Activated naive CD8-positive, alpha-beta T cell treated with anti-CD3 and anti-CD28 coated beads for 36 hours (primary cell): ENCODE measurements around the gene SANBR. TPM values are rescaled to one million over a fixed set of nuclear protein-coding genes. Genes with fewer than 3 reads are reported as not detected.

Source experiments
- total RNA-seq, 2 experiments: library from RNA; stranded (reverse); gene quantifications; one replicate each; pipeline ENCODE4 v1.2.3, GENCODE V29; 2021

The SANBR gene
- total RNA-seq, 2 experiments from 2014 or later, result 1.7 TPM

Other genes with a start within 250 kb of the SANBR start
- gene REL, start 184.3 kb upstream of the SANBR start, total RNA-seq, result 10 to 100 TPM; 61.5 to 62.4 TPM
- 10 to 100 TPM; 18.5 to 20.0 TPM for gene PEX13, start 48.2 kb upstream of the SANBR start, total RNA-seq
- 1 to 10 TPM; 9.5 to 9.7 TPM for gene PUS10, start 47.6 kb upstream of the SANBR start, total RNA-seq
- 10 to 100 TPM; 11.7 to 12.6 TPM for gene C2orf74, start 96.3 kb downstream of the SANBR start, total RNA-seq